ENCODE results near the gene DNASE2B.

The DNASE2B gene

GRCh38 chr1:84398175-84399155 is at the start of gene DNASE2B:
Gene DNASE2B (plus strand): TSS chr1:84398484. CDS start chr1:84398565, 81 bp downstream.
- no peak within 1 kb of the TSS for H3K27ac ChIP-seq
- H3K4me1 ChIP-seq, result no peaks in the 10 kb centered on the region
- no peaks in the 10 kb centered on the region for H4K20me1 ChIP-seq
- no peaks in the 10 kb centered on the region for H3K27me3 ChIP-seq
- H3K9me3 ChIP-seq, result no peaks in the 10 kb centered on the region
- H3K4me3 ChIP-seq, result no peak within 1 kb of the TSS
- H3K9ac ChIP-seq, result no peak within 1 kb of the TSS
- no peak within 1 kb of the TSS for H3K4me2 ChIP-seq
- no peaks in the 10 kb centered on the region for H3K36me3 ChIP-seq
- no peak for TF ChIP-seq Cebpa-rat (IDR thresholded peaks at IDR 0.05)

GRCh38 chr1:84348759-84349158 is 49.5 kb upstream of the DNASE2B start:
- Histone ChIP-seq H3K27me3 (no peaks in the 10 kb centered on the region), H3K9me3 (no peaks in the 10 kb centered on the region), H3K4me1 (no peaks in the 10 kb centered on the region), H3K36me3 (no peaks in the 10 kb centered on the region), H3K27ac (no peak overlapping the region), H3K4me2 (no peak overlapping the region), H3K9ac (no peak overlapping the region), H4K20me1 (no peaks in the 10 kb centered on the region), H3K4me3 (no peak overlapping the region)
- TF ChIP-seq Cebpa-rat (IDR thresholded peaks at IDR 0.05), result no peak

GRCh38 chr1:84350104-84350503 is 48.2 kb upstream of the DNASE2B start:
- Histone ChIP-seq H4K20me1 (no peaks in the 10 kb centered on the region), H3K9ac (no peak overlapping the region), H3K9me3 (no peaks in the 10 kb centered on the region), H3K27me3 (no peaks in the 10 kb centered on the region), H3K36me3 (no peaks in the 10 kb centered on the region), H3K4me3 (no peak overlapping the region), H3K4me2 (no peak overlapping the region), H3K27ac (no peak overlapping the region), H3K4me1 (no peaks in the 10 kb centered on the region)
- TF ChIP-seq Cebpa-rat (IDR thresholded peaks at IDR 0.05), result no peak

- no peak for TF ChIP-seq Cebpa-rat (IDR thresholded peaks at IDR 0.05)
- Histone ChIP-seq H3K36me3 (no peaks in the 10 kb centered on the region), H4K20me1 (no peaks in the 10 kb centered on the region), H3K4me1 (no peaks in the 10 kb centered on the region), H3K27ac (no peak overlapping the region), H3K9ac (no peak overlapping the region), H3K9me3 (no peaks in the 10 kb centered on the region), H3K27me3 (no peaks in the 10 kb centered on the region), H3K4me2 (no peak overlapping the region), H3K4me3 (no peak overlapping the region)
These were observed 47.7 kb upstream of the DNASE2B start for GRCh38 chr1:84350550-84350949.

GRCh38 chr1:84352298-84353106 is 45.8 kb upstream of the DNASE2B start:
- Histone ChIP-seq H3K27ac (no peak overlapping the region), H3K4me1 (no peaks in the 10 kb centered on the region), H3K36me3 (no peaks in the 10 kb centered on the region), H3K9ac (no peak overlapping the region), H4K20me1 (no peaks in the 10 kb centered on the region), H3K9me3 (no peaks in the 10 kb centered on the region), H3K4me3 (no peak overlapping the region), H3K4me2 (no peak overlapping the region), H3K27me3 (no peaks in the 10 kb centered on the region)
- TF ChIP-seq Cebpa-rat (IDR thresholded peaks at IDR 0.05), result no peak

- Histone ChIP-seq H3K9ac (no peak overlapping the region), H3K36me3 (no peaks in the 10 kb centered on the region), H3K4me3 (no peak overlapping the region), H3K4me2 (no peak overlapping the region), H3K27ac (no peak overlapping the region), H3K4me1 (no peaks in the 10 kb centered on the region), H4K20me1 (no peaks in the 10 kb centered on the region), H3K27me3 (no peaks in the 10 kb centered on the region), H3K9me3 (no peaks in the 10 kb centered on the region)
- no peak for TF ChIP-seq Cebpa-rat (IDR thresholded peaks at IDR 0.05)
These were observed 44.6 kb upstream of the DNASE2B start for GRCh38 chr1:84353695-84354094.

GRCh38 chr1:84355556-84355955 is 42.7 kb upstream of the DNASE2B start:
- Histone ChIP-seq H3K4me3 (no peak overlapping the region), H3K27ac (no peak overlapping the region), H3K4me2 (no peak overlapping the region), H3K4me1 (no peaks in the 10 kb centered on the region), H3K9ac (no peak overlapping the region), H4K20me1 (no peaks in the 10 kb centered on the region), H3K36me3 (no peaks in the 10 kb centered on the region), H3K27me3 (no peaks in the 10 kb centered on the region), H3K9me3 (no peaks in the 10 kb centered on the region)
- TF ChIP-seq Cebpa-rat (IDR thresholded peaks at IDR 0.05), result no peak

GRCh38 chr1:84356881-84357280 is 41.4 kb upstream of the DNASE2B start:
- Histone ChIP-seq H3K9me3 (no peaks in the 10 kb centered on the region), H3K36me3 (no peaks in the 10 kb centered on the region), H3K27me3 (no peaks in the 10 kb centered on the region), H3K4me1 (no peaks in the 10 kb centered on the region), H4K20me1 (no peaks in the 10 kb centered on the region), H3K4me3 (no peak overlapping the region), H3K4me2 (no peak overlapping the region), H3K27ac (no peak overlapping the region), H3K9ac (no peak overlapping the region)
- no peak for TF ChIP-seq Cebpa-rat (IDR thresholded peaks at IDR 0.05)

- H3K4me2 ChIP-seq, result no peak overlapping the region
- no peaks in the 10 kb centered on the region for H3K36me3 ChIP-seq
- H4K20me1 ChIP-seq, result no peaks in the 10 kb centered on the region
- no peak overlapping the region for H3K27ac ChIP-seq
- no peaks in the 10 kb centered on the region for H3K4me1 ChIP-seq
- H3K9ac ChIP-seq, result no peak overlapping the region
- no peak overlapping the region for H3K4me3 ChIP-seq
- no peaks in the 10 kb centered on the region for H3K27me3 ChIP-seq
- H3K9me3 ChIP-seq, result no peaks in the 10 kb centered on the region
- no peak for TF ChIP-seq Cebpa-rat (IDR thresholded peaks at IDR 0.05)
These were observed 39.6 kb upstream of the DNASE2B start for GRCh38 chr1:84358695-84359094.

GRCh38 chr1:84360316-84360715 is 38.0 kb upstream of the DNASE2B start:
- no peak for TF ChIP-seq Cebpa-rat (IDR thresholded peaks at IDR 0.05)
- no peaks in the 10 kb centered on the region for H3K27me3 ChIP-seq
- no peak overlapping the region for H3K9ac ChIP-seq
- no peaks in the 10 kb centered on the region for H3K4me1 ChIP-seq
- no peak overlapping the region for H3K4me2 ChIP-seq
- no peaks in the 10 kb centered on the region for H3K36me3 ChIP-seq
- H4K20me1 ChIP-seq, result no peaks in the 10 kb centered on the region
- H3K4me3 ChIP-seq, result no peak overlapping the region
- H3K27ac ChIP-seq, result no peak overlapping the region
- no peaks in the 10 kb centered on the region for H3K9me3 ChIP-seq

Data from BLaER1 (cell line).